Limb (tissue), 2 donors: Measurements from ENCODE around the gene FGF21.
"Not testable (repeated sequence)": the region's sequence is repeated elsewhere in the genome, so short reads cannot be mapped to it uniquely, and the experiment has no call there.

Experiments
- DNase-seq, 2 donors: peaks; one replicate each; pipeline ENCODE4 v3.0.0-alpha.2; 2016; ENCODE audit errors: extremely low spot score in 2 of 2

Gene FGF21

DNA sequence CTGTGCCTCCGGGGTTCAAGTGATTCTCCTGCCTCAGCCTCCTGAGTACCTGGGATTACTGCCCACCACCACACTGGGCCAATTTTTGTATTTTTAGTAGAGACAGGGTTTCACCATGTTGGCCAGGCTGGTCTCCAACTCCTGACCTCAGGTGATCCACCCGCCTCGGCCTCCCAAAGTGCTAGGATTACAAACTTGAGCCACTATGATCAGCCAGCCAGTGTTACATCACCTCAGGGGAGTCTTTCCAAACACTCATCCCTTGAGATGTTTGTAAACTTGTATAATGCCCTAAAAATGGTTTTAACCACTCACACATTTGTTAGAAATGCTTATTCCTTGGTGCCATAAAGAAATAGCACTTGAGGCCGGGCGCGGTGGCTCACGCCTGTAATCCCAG is 31.1 kb downstream of the FGF21 start:
- not testable (repeated sequence) for DNase-seq

DNA sequence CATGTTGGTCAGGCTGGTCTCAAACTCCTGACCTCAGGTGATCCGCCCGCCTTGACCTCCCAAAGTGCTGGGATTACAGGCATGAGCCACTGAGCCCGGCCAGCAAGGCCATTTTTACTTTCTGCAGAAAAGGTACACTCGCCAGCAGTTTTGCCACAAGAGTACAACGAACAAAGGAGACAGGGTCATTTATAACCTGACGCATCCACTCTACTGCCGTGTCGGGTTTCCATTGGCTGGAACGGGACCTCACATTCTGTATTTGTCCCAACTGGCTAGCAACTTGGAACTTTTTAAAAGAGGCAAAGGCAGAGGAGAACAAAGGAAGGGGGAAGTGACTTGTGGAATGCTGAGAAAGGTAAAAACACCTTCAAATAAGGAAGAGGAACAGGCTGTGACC is 32.0 kb downstream of the FGF21 start:
- DNase-seq, result not testable (repeated sequence)

DNA sequence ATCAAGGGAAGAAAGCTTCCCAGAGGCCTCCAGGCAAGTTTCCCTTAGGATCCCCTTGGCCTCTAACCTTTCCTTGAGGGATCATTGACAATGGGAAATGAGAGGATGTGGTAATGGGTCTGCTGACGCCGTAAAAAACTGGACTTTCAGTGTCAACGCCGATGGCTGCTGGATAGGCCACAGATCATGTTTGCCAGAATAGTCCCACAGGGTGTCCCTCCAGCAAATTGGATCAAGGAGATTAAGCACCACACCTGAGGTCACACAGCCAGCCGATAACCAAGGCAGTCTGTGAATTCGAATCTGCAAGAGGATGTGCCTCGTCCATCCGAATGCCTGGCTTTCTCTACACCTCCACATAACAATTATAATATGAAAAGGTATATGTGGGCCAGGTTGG is 37.9 kb downstream of the FGF21 start:
- DNase-seq, result no peak

DNA sequence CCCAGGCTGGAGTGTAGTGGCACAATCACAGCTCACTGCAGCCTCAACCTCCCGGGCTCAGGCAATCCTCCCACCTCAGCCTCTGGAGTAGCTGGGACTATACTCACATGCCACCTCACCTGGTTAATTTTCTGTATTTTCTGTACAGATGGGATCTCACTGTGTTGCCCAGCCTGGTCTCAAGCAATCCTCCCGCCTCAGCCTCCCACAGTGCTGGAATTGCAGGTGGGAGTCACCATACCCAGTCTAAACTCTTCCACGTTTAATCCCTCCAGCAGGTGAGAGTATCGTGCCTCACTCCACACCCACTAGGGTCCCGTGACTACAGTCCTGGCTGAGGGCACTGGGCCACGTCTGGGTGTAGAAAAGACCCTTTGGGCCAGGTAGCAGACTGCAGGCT is 39.0 kb downstream of the FGF21 start:
- DNase-seq, result no peak

DNA sequence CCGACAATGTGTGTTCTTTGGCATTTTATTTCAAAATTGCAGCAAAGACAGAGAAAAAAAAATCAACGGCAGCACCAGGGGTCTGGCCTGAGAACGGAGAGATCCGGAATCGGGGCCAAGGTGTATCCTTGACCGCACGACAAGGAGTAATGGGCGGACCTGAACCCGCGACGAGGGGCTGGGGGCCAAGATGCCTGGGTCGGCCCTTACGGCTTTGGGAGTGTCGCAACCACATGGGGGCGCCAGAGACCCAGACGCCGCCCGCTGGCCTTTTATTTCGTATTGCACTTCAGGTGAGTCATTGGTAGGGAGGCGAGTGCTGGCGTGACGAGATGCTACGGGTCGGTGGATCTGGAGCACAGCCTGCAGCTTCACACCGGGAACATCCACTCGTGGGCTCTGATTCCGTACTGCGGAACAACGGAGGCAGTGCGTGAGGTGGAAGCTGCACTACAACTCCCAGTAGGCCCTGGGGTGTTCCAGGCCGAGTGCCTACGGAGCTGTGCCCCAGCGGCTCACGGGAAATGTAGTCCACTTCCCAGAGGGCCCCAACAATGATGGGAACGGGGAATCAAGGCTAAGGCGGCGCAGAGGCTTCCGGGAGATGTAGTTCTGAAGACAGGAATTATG is 39.8 kb downstream of the FGF21 start:
- peak; percentile 95 to 96 for DNase-seq

DNA sequence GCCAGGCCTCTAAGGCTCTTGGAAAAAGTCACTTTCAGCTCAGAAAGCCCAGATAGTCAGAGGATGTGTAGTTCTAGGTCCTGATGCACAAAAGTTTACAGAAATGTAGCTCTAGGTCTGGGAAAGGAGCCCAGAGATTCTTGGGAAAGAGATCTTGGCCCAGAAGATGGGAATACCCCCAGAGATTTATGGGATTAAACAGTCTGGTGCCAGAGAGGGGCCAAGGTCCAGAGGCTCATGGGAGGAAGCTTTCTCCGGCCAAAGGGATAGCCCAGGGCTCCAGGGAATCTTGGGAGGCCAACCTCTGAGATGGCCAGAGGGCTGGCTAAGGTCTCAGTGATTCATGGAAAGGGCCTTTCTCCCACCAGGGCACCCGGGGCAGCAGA is 40.4 kb downstream of the FGF21 start:
- no peak for DNase-seq

DNA sequence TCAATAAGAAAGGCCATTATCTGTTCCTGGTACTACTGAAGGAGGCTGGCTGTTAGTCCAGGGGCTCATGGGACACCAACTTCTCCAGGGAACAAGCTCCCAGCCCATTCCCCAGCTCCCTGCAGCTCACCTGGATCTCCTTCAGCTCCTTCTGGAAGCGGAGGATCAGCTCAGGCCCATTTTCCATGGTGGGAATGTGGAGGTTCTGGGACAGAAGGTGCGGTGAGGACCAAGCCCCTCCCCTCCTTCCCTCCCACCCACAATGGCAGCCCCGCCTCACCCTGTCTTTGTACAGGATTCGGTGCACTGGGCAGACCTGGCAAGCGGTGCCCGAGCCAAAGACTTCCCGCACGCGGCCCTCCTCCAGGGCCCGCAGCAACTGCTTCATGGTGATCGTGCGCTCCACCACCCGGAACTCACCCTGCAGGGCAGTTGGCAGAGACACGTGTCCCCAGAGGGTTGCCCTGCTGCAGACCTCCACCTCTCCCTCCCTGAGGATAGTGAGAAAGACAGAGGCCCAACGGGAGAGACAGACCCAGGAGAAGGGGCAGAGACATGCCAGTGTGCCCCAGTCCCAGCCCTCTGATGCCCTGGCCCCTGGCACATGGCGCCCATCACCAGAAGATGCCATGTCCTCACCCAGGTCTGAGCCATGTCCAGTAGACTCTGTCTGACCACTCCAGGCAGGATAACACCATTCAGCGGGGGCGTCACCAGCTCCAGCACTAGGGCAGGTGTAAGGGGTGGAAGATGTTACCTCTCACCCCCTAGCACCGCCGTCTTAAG is 41.2 kb downstream of the FGF21 start:
- no peak for DNase-seq

DNA sequence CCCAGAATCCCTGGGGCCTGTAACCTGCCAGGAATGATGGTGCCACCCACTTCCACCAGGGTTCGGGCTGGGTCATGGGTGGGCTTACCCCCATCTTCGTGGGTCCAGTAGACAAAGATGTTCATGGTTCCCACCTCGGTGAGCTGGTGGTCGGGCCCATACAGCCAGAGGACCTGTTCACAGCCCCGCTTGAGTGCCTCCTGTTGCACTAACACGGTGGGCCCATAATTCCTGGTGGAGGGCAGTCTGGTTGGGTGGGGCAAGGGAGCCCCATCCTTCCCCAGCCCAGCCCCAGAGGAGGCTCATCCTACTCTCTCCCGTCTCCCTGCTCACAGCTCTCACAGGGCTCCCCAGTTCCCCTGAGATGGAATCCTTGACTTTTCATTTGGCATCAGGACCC is 41.8 kb downstream of the FGF21 start:
- DNase-seq, result no peak

DNA sequence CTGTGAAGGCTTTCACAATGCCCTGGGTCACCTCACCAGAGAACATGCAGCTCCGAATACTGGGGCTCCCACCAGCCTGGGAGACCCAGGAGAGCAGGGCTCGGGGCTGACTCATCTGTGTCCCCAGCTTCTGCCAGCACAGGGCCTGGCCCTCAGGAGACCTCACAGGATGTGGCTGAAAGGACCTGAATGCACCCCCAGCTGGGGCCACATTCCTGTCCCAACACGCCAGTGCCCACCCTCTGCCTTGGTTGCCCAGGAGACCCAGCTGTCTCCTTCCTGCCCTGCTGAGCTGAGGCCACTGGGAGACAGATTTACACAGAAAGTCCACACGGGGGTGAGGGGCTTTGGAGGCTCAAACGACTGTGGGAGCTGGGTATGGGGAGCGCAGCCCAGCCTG is 43.6 kb downstream of the FGF21 start:
- no peak for DNase-seq

DNA sequence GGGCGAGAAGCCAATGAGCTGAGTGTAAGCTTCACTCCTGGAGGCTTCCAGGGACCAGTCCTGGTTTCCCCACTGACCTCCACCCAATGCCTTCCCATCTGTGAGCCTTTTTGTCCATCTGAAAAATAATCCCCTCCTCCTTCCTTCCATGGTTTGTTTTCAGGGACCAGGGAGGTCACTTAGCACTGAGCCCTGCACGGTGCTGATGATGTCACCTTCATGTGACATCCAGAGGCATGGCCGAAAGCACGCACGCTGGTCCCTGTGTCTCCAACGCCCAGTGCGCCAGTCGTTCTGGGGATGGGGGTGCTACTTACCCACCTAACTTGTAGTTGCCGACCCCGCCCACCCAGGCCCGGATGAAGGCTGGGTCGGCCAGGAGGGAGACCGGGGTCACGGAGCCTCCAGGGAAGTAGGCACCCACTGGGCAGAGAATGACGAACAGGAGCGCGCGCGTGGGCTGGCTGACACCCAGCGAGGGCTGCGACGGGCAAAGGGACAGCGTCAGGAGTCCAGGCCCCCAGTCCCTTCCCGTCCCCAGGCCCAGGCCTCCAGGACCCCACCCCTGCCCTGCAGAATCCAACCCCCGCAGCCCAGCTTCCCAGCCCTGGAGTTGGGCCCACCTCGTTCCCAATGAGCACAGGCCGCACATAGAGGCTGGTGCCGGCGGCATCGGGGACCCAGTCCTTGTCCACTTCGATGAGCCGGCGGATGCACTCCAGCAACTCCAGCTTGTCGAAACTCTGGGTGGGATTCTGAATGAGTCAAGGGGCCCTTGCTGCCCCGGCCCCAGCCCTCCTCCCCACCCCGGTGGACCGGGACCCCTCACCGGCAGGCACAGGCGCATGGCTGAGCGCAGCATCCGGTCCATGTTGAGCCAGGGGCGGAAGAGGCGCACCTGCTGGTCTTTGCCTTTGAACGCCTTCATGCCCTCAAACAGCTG is 44.3 kb downstream of the FGF21 start:
- no peak for DNase-seq

DNA sequence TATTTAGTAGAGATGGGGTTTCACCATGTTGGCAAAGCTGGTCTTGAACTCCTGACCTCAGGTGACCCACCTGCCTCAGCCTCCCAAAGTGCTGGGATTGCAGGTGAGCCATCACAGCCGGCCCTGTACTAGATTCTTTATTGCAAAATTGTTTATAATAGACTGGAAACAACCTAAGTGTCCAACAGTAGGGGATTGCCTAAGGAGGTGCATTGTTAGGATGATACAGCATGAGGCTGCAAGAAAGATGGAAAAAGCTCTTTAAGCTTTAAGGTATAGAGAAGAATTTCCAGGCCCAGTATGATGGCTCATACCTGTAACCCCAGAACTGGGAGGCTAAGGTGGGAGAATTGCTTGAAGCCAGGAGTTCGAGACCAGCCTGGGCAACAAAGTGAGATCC is 47.3 kb downstream of the FGF21 start:
- no peak for DNase-seq

DNA sequence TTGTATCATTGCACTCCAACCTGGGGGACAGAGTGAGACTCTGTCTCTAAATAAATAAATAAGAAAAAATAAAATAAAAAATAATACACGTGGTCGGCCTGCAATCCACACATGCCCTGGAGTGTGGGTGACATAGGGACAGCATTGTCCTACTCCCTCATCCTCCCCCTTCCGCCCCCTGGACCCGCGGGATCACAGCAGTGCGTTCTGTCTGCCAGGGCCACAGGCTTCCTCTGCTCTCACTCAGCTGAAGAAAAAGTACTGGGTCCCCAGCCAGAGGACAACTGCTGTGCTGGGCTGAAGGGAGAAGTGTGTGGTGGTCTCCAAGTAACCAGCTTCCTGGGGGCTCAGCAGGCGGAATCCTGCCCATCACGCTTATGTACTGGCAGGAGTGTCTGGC is 49.2 kb downstream of the FGF21 start:
- no peak for DNase-seq

DNA sequence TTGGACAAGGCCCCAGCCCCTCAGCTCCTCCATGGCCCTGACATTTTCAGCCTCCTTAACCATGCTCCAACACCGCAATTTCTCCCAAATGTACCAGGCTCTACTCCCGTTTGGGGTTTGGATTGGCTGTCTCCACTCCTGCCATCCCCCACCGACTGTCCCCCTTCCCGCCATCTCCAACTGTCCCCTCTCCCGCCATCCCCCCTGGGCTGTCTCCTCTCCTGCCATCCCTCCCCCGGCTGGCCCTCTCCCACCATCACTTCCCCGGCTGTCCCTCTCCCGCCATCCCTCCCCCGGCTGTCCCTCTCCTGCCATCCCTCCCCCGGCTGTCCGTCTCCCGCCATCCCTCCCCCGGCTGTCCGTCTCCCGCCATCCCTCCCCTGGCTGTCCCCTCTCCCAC is 50.1 kb downstream of the FGF21 start:
- no peak for DNase-seq

DNA sequence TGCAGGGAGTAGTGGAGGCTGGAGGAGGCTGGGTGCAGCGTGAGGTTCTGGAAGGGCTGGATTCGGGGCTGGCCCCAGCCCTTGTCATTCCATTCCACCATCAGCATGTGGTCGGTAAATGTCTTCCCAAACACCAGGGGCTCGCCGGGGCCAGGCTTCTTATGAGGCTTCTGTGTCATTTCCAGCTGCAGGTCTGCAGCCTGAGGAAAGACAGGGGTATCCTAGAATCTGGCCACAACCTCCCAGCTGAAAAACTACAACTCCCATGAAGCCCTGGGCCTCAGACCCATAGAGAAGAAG is 51.1 kb downstream of the FGF21 start:
- peak; percentile 73 to 74 for DNase-seq

DNA sequence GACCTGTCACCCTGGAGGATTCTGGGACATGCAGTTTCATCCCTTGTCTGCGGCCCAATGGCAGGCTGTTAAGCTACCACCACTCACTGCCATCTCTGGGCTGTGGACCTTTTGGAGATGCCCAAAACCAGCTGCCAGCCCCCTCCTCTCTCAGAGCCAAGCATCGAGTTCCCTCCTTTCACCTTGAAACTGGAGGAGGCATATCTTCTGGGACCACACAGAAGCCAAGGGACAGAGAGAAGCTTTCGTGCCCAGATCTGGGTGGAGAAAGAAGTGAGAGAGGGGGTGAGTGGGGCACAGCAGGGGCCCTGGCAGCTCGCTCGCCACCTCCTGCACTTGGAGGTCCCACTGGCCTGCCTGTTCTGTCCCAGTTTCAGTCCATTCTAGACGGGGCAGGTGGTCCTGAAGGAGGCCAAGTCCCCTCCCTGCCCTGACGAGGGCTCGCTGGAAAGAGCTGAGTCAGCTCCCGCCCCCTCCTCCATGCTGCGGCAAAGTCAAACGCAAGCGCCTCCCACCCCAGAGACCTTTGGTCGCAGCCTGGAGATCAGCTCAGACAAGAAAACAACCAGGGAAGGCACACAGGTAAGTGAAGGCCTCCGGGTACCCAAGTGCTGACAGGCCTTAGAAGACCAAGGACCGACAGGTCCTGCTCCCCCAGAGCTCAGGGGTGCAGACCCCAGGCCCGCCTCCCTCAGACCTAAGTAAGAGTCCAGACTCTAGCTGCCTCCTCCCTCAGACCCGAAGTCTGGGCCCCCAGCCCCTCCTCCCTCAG is 51.7 kb downstream of the FGF21 start:
- peak in 1 of 2 donors; percentile 44 for DNase-seq

DNA sequence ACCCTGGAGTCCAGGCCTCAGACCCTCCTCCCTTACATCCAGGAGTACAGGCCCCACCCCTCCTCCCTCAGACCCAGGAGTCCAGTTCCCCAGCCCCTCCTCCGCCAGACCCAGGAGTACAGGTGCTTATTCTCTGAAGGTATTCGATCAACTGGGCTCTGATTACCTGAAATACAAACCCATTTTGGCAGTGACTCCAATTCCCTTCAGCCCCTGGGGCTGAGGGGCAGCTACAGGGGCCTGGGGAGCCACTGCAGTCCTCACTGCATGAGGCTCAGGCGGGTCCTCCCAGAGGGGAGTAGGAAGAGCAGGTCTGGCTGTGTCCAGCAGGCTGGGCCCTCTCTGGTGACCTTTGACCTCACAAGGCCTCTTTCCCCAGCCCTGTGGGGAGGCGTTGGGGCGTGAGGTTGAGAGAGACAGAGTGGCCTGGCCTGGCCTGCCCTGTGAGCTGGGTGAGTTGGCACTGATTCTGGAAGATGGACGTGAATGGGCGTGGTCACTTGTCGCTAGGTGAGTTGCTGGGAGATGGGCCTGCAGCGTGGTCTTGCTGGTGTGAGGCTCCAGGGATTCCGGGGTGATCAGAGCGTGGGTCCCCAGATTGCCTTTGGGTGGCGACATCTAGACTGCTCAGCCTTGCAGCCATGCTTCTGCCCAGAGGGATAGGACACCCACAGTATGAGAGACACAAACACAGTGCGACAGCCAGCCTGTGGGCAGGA is 52.4 kb downstream of the FGF21 start:
- DNase-seq, result no peak
